H9 (cell line): ENCODE measurements around the gene TAAR2. TPM values are rescaled to one million over a fixed set of nuclear protein-coding genes. Genes with fewer than 3 reads are reported as not detected.
"Not testable (repeated sequence)": the region's sequence is repeated elsewhere in the genome, so short reads cannot be mapped to it uniquely, and the experiment has no call there.

Experiments
- DNase-seq: peaks from one replicate; pipeline ENCODE4 v3.0.0-alpha.2; 2017
- H2AFZ ChIP-seq: one replicate; pipeline ENCODE4 v1.6.1; 2013; ENCODE audit warnings: mild to moderate bottlenecking, low read length, control low read depth, moderate library complexity
- H2AK5ac ChIP-seq: 2 replicates; pipeline ENCODE4 v1.6.1; 2013; ENCODE audit warnings: low read length, control low read depth, mixed read lengths; ENCODE audit not compliant: insufficient read length
- H2BK120ac ChIP-seq: one replicate; pipeline ENCODE4 v1.6.1; 2013; ENCODE audit warnings: low read depth, mild to moderate bottlenecking, low read length, control low read depth, inconsistent platforms; ENCODE audit not compliant: poor library complexity, severe bottlenecking
- H2BK12ac ChIP-seq: 2 replicates; pipeline ENCODE4 v1.6.1; 2013; ENCODE audit warnings: low read length, control low read depth, mixed read lengths, low read depth; ENCODE audit not compliant: insufficient read length
- H2BK15ac ChIP-seq: 2 replicates; pipeline ENCODE4 v1.6.1; 2013; ENCODE audit warnings: low read depth, low read length, control low read depth
- H2BK20ac ChIP-seq: one replicate; pipeline ENCODE4 v1.6.1; 2013; ENCODE audit warnings: low read depth, mild to moderate bottlenecking, low read length, control low read depth, inconsistent platforms; ENCODE audit not compliant: poor library complexity, severe bottlenecking
- H2BK5ac ChIP-seq: 2 replicates; pipeline ENCODE4 v1.6.1; 2013; ENCODE audit warnings: low read length, control low read depth, mixed read lengths; ENCODE audit not compliant: insufficient read length
- H3K14ac ChIP-seq: 2 replicates; pipeline ENCODE4 v1.6.1; 2013; ENCODE audit warnings: low read length, control low read depth; ENCODE audit not compliant: insufficient read depth
- H3K18ac ChIP-seq: 2 replicates; pipeline ENCODE4 v1.6.1; 2013; ENCODE audit warnings: low read depth, mild to moderate bottlenecking, mixed read lengths, low read length, control low read depth; ENCODE audit not compliant: insufficient read length
- H3K23ac ChIP-seq: 2 replicates; pipeline ENCODE4 v1.6.1; 2013; ENCODE audit warnings: low read length, control low read depth, mixed read lengths, low read depth; ENCODE audit not compliant: insufficient read length
- H3K23me2 ChIP-seq: 2 replicates; pipeline ENCODE4 v1.6.1; 2013; ENCODE audit warnings: low read depth, mild to moderate bottlenecking, mixed read lengths, low read length, control low read depth; ENCODE audit not compliant: insufficient read length, poor library complexity, severe bottlenecking
- H3K27ac ChIP-seq: 2 replicates; pipeline ENCODE4 v1.5.1; 2013; ENCODE audit warnings: low read length, control low read depth, mixed read lengths, low read depth; ENCODE audit not compliant: insufficient read length
- H3K27me3 ChIP-seq: 2 replicates; pipeline ENCODE4 v1.6.1; 2013; ENCODE audit warnings: low read length, control low read depth, inconsistent platforms; ENCODE audit not compliant: insufficient read depth
- H3K4ac ChIP-seq: 2 replicates; pipeline ENCODE4 v1.6.1; 2013; ENCODE audit warnings: low read depth, mild to moderate bottlenecking, control low read depth, inconsistent platforms, low read length, moderate library complexity
- H3K4me1 ChIP-seq: 2 replicates; pipeline ENCODE4 v1.6.1; 2013; ENCODE audit warnings: low read length, control low read depth, inconsistent platforms; ENCODE audit not compliant: insufficient read depth
- H3K4me2 ChIP-seq: 2 replicates; pipeline ENCODE4 v1.6.1; 2013; ENCODE audit warnings: low read length, control low read depth, mixed read lengths; ENCODE audit not compliant: insufficient read length, insufficient read depth
- H3K56ac ChIP-seq: 2 replicates; pipeline ENCODE4 v1.6.1; 2013; ENCODE audit warnings: low read depth, mild to moderate bottlenecking, mixed read lengths, low read length, control low read depth; ENCODE audit not compliant: insufficient read length
- H3K79me1 ChIP-seq: 2 replicates; pipeline ENCODE4 v1.6.1; 2013; ENCODE audit warnings: low read depth, mild to moderate bottlenecking, moderate library complexity, low read length, control low read depth, inconsistent platforms; ENCODE audit not compliant: insufficient read depth, poor library complexity, severe bottlenecking
- H3K79me2 ChIP-seq: 2 replicates; pipeline ENCODE4 v1.6.1; 2013; ENCODE audit warnings: low read length, control low read depth, inconsistent platforms; ENCODE audit not compliant: insufficient read depth
- H3K9ac ChIP-seq: 2 replicates; pipeline ENCODE4 v1.6.1; 2013; ENCODE audit warnings: low read length, control low read depth, mixed read lengths; ENCODE audit not compliant: insufficient read length; ENCODE audit errors: extremely low read depth
- H3K9me3 ChIP-seq: one replicate; pipeline ENCODE4 v1.6.1; 2013; ENCODE audit warnings: low read depth, low read length, inconsistent platforms; ENCODE audit not compliant: control insufficient read depth
- H3T11ph ChIP-seq: one replicate; pipeline ENCODE4 v1.6.1; 2013; ENCODE audit warnings: mild to moderate bottlenecking, low read length, control low read depth, inconsistent platforms
- H4K20me1 ChIP-seq: one replicate; pipeline ENCODE4 v1.6.1; 2013; ENCODE audit not compliant: control insufficient read depth, insufficient read length, insufficient read depth
- H4K5ac ChIP-seq: 2 replicates; pipeline ENCODE4 v1.6.1; 2013; ENCODE audit warnings: low read depth, mild to moderate bottlenecking, mixed read lengths, low read length, control low read depth; ENCODE audit not compliant: insufficient read length
- H4K8ac ChIP-seq: replicated peaks from 2 replicates; pipeline ENCODE4 v1.6.1; 2013; ENCODE audit warnings: low read length, control low read depth, mixed read lengths, low read depth; ENCODE audit not compliant: insufficient read length
- H4K91ac ChIP-seq: 2 replicates; pipeline ENCODE4 v1.6.1; 2013; ENCODE audit warnings: low read depth, mild to moderate bottlenecking, moderate library complexity, mixed read lengths, low read length, control low read depth; ENCODE audit not compliant: insufficient read length
- H3K27ac Mint-ChIP-seq, 3 experiments: 2 replicates in 2 of 3; 3 replicates in 1 of 3; pipeline ENCODE4 v1.8.0; 2020 to 2021; ENCODE audit warnings: mixed read lengths in 3 of 3, mild to moderate bottlenecking in 1 of 3, moderate library complexity in 1 of 3
- H3K27me3 Mint-ChIP-seq: 2 replicates; pipeline ENCODE4 v1.8.0; 2021; ENCODE audit warnings: low read depth, mild to moderate bottlenecking, moderate library complexity, mixed read lengths
- H3K36me3 Mint-ChIP-seq, 3 experiments: 2 replicates in 2 of 3; 3 replicates in 1 of 3; pipeline ENCODE4 v1.8.0; 2020 to 2021; ENCODE audit warnings: low read depth in 3 of 3, mixed read lengths in 3 of 3; ENCODE audit not compliant: insufficient read depth in 1 of 3
- H3K4me1 Mint-ChIP-seq, 2 experiments: 2 replicates each; pipeline ENCODE4 v1.8.0; 2020; ENCODE audit warnings: mixed read lengths in 2 of 2
- H3K4me3 Mint-ChIP-seq, 2 experiments: 2 replicates in 1 of 2; 3 replicates in 1 of 2; pipeline ENCODE4 v1.8.0; 2020 to 2021; ENCODE audit warnings: mild to moderate bottlenecking in 2 of 2, mixed read lengths in 2 of 2, moderate library complexity in 1 of 2
- H3K9me3 Mint-ChIP-seq, 2 experiments: 2 replicates in 1 of 2; 3 replicates in 1 of 2; pipeline ENCODE4 v1.8.0; 2020; ENCODE audit warnings: mild to moderate bottlenecking in 2 of 2, mixed read lengths in 2 of 2, moderate library complexity in 1 of 2
- WGBS: extraction: QIAGEN DNeasy Blood & Tissue Kit; methylation state at CpG from one replicate; pipeline ENCODE4 v1.1.7; 2013; ENCODE audit warnings: missing lambda C conversion rate, low lambda C conversion rate, mixed read lengths; ENCODE audit not compliant: insufficient read length; ENCODE audit errors: extremely low coverage; 5-methylcytosine and 5-hydroxymethylcytosine counted together
- total RNA-seq: library from RNA; stranded (reverse); gene quantifications from 2 replicates; pipeline ENCODE4 v1.2.1, GENCODE V29; 2021
- TF ChIP-seq, protein P1 (sequence below): fragments of 200-600 bp; sonication (generic); conservative IDR thresholded peaks from 3 replicates; pipeline ENCODE4 v1.8.0; 2021; ENCODE audit warnings: antibody characterized with exemption, mild to moderate bottlenecking

The TAAR2 gene
- total RNA-seq, 1 experiment from 2014 or later, result not detected

DNA sequence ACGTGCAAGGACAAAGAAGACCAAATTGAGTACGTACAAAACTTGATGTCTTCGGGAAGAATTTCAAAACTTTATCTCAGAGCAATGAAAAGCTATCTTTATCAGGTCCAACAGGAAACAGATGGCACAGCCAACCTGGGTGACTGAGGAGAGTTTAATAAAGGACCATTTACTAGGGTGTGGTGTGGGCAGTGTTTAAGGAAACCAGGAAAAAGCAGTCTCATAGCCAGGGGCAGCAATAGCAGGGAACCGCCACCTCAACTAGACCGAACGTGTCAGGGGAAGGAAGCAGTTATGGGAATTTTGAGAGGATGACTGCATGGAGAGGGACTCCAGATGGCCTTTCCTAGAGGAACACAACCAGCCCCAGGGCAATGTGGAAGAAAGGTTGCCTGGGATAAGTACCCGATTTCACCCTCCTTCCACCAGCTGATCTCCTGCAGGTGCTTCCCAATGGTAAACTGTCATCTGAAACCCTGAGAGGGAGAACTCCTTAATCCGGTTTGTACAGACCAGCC, 19.4 kb downstream of the TAAR2 start:
- TF ChIP-seq, protein P1, sequence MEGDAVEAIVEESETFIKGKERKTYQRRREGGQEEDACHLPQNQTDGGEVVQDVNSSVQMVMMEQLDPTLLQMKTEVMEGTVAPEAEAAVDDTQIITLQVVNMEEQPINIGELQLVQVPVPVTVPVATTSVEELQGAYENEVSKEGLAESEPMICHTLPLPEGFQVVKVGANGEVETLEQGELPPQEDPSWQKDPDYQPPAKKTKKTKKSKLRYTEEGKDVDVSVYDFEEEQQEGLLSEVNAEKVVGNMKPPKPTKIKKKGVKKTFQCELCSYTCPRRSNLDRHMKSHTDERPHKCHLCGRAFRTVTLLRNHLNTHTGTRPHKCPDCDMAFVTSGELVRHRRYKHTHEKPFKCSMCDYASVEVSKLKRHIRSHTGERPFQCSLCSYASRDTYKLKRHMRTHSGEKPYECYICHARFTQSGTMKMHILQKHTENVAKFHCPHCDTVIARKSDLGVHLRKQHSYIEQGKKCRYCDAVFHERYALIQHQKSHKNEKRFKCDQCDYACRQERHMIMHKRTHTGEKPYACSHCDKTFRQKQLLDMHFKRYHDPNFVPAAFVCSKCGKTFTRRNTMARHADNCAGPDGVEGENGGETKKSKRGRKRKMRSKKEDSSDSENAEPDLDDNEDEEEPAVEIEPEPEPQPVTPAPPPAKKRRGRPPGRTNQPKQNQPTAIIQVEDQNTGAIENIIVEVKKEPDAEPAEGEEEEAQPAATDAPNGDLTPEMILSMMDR, result no peak
- WGBS, result no CpG with 5 or more reads among the region's 8 CpGs

DNA sequence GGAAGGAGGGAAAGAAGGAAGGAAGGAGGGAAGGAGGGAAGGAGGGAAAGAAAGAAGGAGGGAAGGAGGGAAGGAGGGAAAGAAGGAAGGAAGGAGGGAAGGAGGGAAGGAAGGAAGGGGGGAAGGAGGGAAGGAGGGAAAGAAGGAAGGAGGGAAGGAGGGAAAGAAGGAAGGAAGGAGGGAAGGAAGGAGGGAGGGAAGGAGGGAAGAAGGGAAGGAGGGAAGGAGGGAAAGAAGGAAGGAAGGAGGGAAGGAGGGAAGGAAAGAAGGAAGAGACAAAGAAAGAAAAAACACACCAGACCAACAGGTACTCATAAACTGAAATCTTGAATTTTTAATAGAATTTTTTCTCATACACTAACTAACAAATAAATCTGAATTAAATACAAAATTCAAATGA, 23.2 kb downstream of the TAAR2 start:
- not testable (repeated sequence) for H4K20me1 ChIP-seq, H3K56ac ChIP-seq, H2AK5ac ChIP-seq, H3K9ac ChIP-seq, H3K27ac ChIP-seq, H3K14ac ChIP-seq, H3K27me3 ChIP-seq, H2BK15ac ChIP-seq, H3K36me3 Mint-ChIP-seq, H3K23ac ChIP-seq, H3K4ac ChIP-seq, H3K27me3 Mint-ChIP-seq, H2BK12ac ChIP-seq, H3K9me3 Mint-ChIP-seq, H3K79me2 ChIP-seq, H3K4me1 Mint-ChIP-seq, H3K4me1 ChIP-seq, H3T11ph ChIP-seq, H4K91ac ChIP-seq, H2AFZ ChIP-seq, H4K5ac ChIP-seq, H3K9me3 ChIP-seq, H4K8ac ChIP-seq, H3K27ac Mint-ChIP-seq, H3K4me3 Mint-ChIP-seq, H3K18ac ChIP-seq, H3K79me1 ChIP-seq, H3K23me2 ChIP-seq, H2BK5ac ChIP-seq, H2BK20ac ChIP-seq, DNase-seq, H3K4me2 ChIP-seq, H2BK120ac ChIP-seq

More for the DNA sequence above, 19.4 kb downstream of the TAAR2 start:
- no peak for DNase-seq
- no peak overlapping the region for H2BK12ac ChIP-seq
- no peak overlapping the region for H2BK120ac ChIP-seq
- H2AK5ac ChIP-seq, result no peak overlapping the region
- no peaks in the 10 kb centered on the region for H3K36me3 Mint-ChIP-seq
- no peak overlapping the region for H4K8ac ChIP-seq
- peaks cover 2% of the 10 kb centered on the region for H3K23me2 ChIP-seq
- H3K27me3 ChIP-seq, result no peaks in the 10 kb centered on the region
- H3K14ac ChIP-seq, result no peak overlapping the region
- no peaks in the 10 kb centered on the region for H3K9me3 ChIP-seq
- H2BK5ac ChIP-seq, result no peak overlapping the region
- H3K18ac ChIP-seq, result no peak overlapping the region
- no peak overlapping the region for H3K27ac ChIP-seq
- H3K4me1 ChIP-seq, result no peaks in the 10 kb centered on the region
- no peaks in the 10 kb centered on the region for H3K4me1 Mint-ChIP-seq
- no peak overlapping the region for H3K9ac ChIP-seq
- no peak overlapping the region for H4K5ac ChIP-seq
- no peaks in the 10 kb centered on the region for H3K79me2 ChIP-seq
- H3K4me3 Mint-ChIP-seq, result no peak overlapping the region
- H3T11ph ChIP-seq, result no peak overlapping the region
- no peak overlapping the region for H4K91ac ChIP-seq
- no peak overlapping the region for H2BK15ac ChIP-seq
- no peaks in the 10 kb centered on the region for H3K27me3 Mint-ChIP-seq
- H3K79me1 ChIP-seq, result no peaks in the 10 kb centered on the region
- no peak overlapping the region for H3K4me2 ChIP-seq
- no peak overlapping the region for H3K56ac ChIP-seq
- no peaks in the 10 kb centered on the region for H3K9me3 Mint-ChIP-seq
- H3K4ac ChIP-seq, result no peak overlapping the region
- no peak overlapping the region for H2AFZ ChIP-seq
- peaks cover 3% of the 10 kb centered on the region for H4K20me1 ChIP-seq
- H3K27ac Mint-ChIP-seq, result no peak overlapping the region
- no peak overlapping the region for H2BK20ac ChIP-seq
- H3K23ac ChIP-seq, result no peak overlapping the region
